Stimulated activated CD4-positive, alpha-beta T cell treated with anti-CD3 and anti-CD28 coated beads, Interleukin-1b, Interleukin-23, amount 100 ng/mL, for 4 hours (primary cell): Measurements from ENCODE around the gene RNF213.

ENCODE experiments used
- DNase-seq, 2 donors: peaks; one replicate each; pipeline ENCODE4 v3.0.0-alpha.2; 2020; ENCODE audit warnings: low read depth in 2 of 2

RNF213 gene

GRCh38 chr17:80365001-80365965 is 104.6 kb downstream of the RNF213 start:
- DNase-seq = no peak

- DNase-seq = no peak
Measured at GRCh38 chr17:80365983-80366382, 105.3 kb downstream of the RNF213 start.

- no peak for DNase-seq
Measured at GRCh38 chr17:80367503-80367902, 106.9 kb downstream of the RNF213 start.

- no peak for DNase-seq
Measured at GRCh38 chr17:80371196-80371595, 110.5 kb downstream of the RNF213 start.

- DNase-seq = no peak
Measured at GRCh38 chr17:80372456-80372855, 111.8 kb downstream of the RNF213 start.

- DNase-seq = no peak
Measured at GRCh38 chr17:80372922-80373570, 112.4 kb downstream of the RNF213 start.

- DNase-seq = no peak
Measured at GRCh38 chr17:80374039-80374731, 113.5 kb downstream of the RNF213 start.

- DNase-seq = no peak
Measured at GRCh38 chr17:80374732-80375585, 114.3 kb downstream of the RNF213 start.

- DNase-seq = no peak
Measured at GRCh38 chr17:80376531-80376930, 115.9 kb downstream of the RNF213 start.

GRCh38 chr17:80377798-80378197 is 117.1 kb downstream of the RNF213 start:
- DNase-seq = no peak

- no peak for DNase-seq
Measured at GRCh38 chr17:80379348-80379747, 118.7 kb downstream of the RNF213 start.

- DNase-seq = no peak
Measured at GRCh38 chr17:80380068-80380467, 119.4 kb downstream of the RNF213 start.

GRCh38 chr17:80380555-80381002 is 119.9 kb downstream of the RNF213 start:
- DNase-seq = no peak

GRCh38 chr17:80381416-80381923 is 120.8 kb downstream of the RNF213 start:
- no peak for DNase-seq

- no peak for DNase-seq
Measured at GRCh38 chr17:80382446-80382845, 121.8 kb downstream of the RNF213 start.

GRCh38 chr17:80382956-80383355 is 122.3 kb downstream of the RNF213 start:
- DNase-seq = no peak

GRCh38 chr17:80384078-80384960 is 123.7 kb downstream of the RNF213 start:
- no peak for DNase-seq

GRCh38 chr17:80385046-80385445 is 124.4 kb downstream of the RNF213 start:
- no peak for DNase-seq

- no peak for DNase-seq
Measured at GRCh38 chr17:80386341-80386740, 125.7 kb downstream of the RNF213 start.

- no peak for DNase-seq
Measured at GRCh38 chr17:80387071-80387470, 126.4 kb downstream of the RNF213 start.
